K562 (cell line): ENCODE data around the gene ESPL1. TPM values are rescaled to one million over a fixed set of nuclear protein-coding genes. Genes with fewer than 3 reads are reported as not detected.

ENCODE experiments used
- MTA2 ChIP-seq: fragments of 450-650 bp; IDR thresholded peaks from 2 replicates; pipeline ENCODE4 v1.6.1; 2016; ENCODE audit warnings: low read depth
- MYBL2 ChIP-seq, 2 experiments: fragments of 450-650 bp in 1 of 2; sonication (generic) in 1 of 2; formaldehyde crosslinking in 1 of 2; IDR thresholded peaks; 2 replicates each; pipeline versions ENCODE4 v1.6.1 to v1.8.1; 2017 to 2022; ENCODE audit warnings: borderline replicate concordance in 1 of 2, inconsistent platforms in 1 of 2, low read depth in 1 of 2, mild to moderate bottlenecking in 1 of 2, missing genetic modification reagents in 1 of 2, moderate library complexity in 1 of 2
- PCBP2 ChIP-seq: fragments of 200-400 bp; formaldehyde crosslinking; IDR thresholded peaks from 2 replicates; pipeline ENCODE4 v1.6.1; 2018; ENCODE audit warnings: low read length, low read depth, mild to moderate bottlenecking, moderate library complexity; ENCODE audit not compliant: poor library complexity, severe bottlenecking
- RB1 ChIP-seq: fragments of 450-650 bp; IDR thresholded peaks from 2 replicates; pipeline ENCODE4 v1.6.1; 2017; ENCODE audit warnings: low read depth, mild to moderate bottlenecking
- RBM22 ChIP-seq: fragments of 200-400 bp; formaldehyde crosslinking; IDR thresholded peaks from 2 replicates; pipeline ENCODE4 v1.6.1; 2018; ENCODE audit warnings: low read length, low read depth; ENCODE audit not compliant: poor library complexity, severe bottlenecking
- ZBTB17 ChIP-seq: fragments of 450-650 bp; formaldehyde crosslinking; IDR thresholded peaks from 2 replicates; pipeline ENCODE4 v1.4.0; 2020; ENCODE audit warnings: mild to moderate bottlenecking
- ZNF785 ChIP-seq: fragments of 250-450 bp; sonication (Bioruptor Pico); IDR thresholded peaks from 2 replicates; pipeline ENCODE4 v1.4.0; 2020; ENCODE audit warnings: mild to moderate bottlenecking
- polyA plus RNA-seq, 8 experiments: library from polyadenylated mRNA; depleted of rRNA in 4 of 8; stranded (reverse) in 5 of 8; unstranded in 3 of 8; fragments of >200 nt; fragmentation: Nextera tagmentation in 2 of 8; fragmentation: Illumina TruSeq in 1 of 8; extraction: Ambion mirVana in 2 of 8; extraction: Trizol in 1 of 8; gene quantifications; 2 replicates each; pipeline versions ENCODE4 v1.2.1 to v1.2.3, GENCODE V29; 2011 to 2014; ENCODE audit warnings: inconsistent platforms in 1 of 8, missing spikeins in 1 of 8
- total RNA-seq, 7 experiments: library from RNA; depleted of rRNA in 6 of 7; stranded (reverse); fragments of >200 nt in 6 of 7; fragmentation: Illumina TruSeq in 2 of 7; extraction: Trizol in 2 of 7; gene quantifications; 2 replicates each; pipeline versions ENCODE4 v1.2.1 to v1.2.3, GENCODE V29; 2011 to 2021; ENCODE audit warnings: low replicate concordance in 1 of 7
- TF ChIP-seq, protein P1 (sequence below): fragments of 250-450 bp; sonication (Bioruptor Pico); IDR thresholded peaks from 2 replicates; pipeline ENCODE4 v1.5.0; 2020; ENCODE audit warnings: mild to moderate bottlenecking, borderline replicate concordance
- TF ChIP-seq, protein P2 (sequence below): fragments of 200-600 bp; sonication (generic); IDR thresholded peaks from one replicate; pipeline ENCODE4 v1.6.1; 2012; ENCODE audit warnings: mild to moderate bottlenecking, low read depth, low read length, inconsistent platforms
- TF ChIP-seq, protein P3 (sequence below): fragments of 150-350 bp; conservative IDR thresholded peaks from 2 replicates; pipeline ENCODE4 v1.6.1; 2014; ENCODE audit warnings: low read length

ESPL1 gene
- total and polyA plus RNA-seq, 9 of the 15 experiments (the other 6 are each of a cell fraction or from before 2014, with no cell fraction given) = 1.2 to 55.0 (median 18.7) TPM

DNA sequence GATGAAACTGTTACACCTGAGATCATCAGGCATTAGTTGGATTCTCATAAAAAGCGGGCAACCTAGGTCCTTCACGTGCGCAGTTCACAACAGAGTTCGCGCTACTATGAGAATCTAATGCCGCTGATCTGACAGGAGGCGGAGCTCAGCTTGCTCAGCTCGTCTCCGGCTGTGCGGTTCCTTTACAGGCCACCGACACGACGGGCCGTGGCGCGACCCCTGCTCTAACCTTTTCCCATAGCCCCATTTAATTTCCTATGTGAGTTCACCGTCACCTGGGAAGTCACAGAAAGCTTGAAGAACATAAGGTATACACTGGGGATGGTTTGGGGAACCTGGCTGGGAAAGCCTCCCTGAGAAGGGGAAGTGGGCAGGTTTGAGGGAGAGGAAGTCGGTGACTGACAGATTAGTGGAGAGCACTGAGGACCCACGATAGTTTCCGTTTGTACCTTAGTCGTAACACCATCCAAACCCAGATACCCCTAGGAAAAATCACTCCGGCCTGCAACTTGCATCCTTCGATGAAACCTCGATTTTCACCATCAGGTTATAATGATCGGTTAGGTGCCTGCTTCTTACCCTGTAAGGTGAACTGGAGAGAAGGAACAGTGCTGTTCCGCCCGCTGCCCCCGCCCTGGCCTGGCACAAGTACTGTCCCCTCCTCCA lies 56.1 kb downstream of the ESPL1 start (continued):
- no peak for TF ChIP-seq MYBL2 (IDR thresholded peaks at IDR 0.05; ENCODE audit: low read depth)
- no peak for TF ChIP-seq MYBL2 (CRISPR knock-in tag; IDR thresholded peaks at IDR 0.05; ENCODE audit: borderline replicate concordance)
- no peak for TF ChIP-seq ZNF785
- TF ChIP-seq RB1 = peak; percentile 14; the same call in 1 of the 2 replicates
- TF ChIP-seq PCBP2 = no peak
- no peak for TF ChIP-seq ZBTB17 (CRISPR knock-in tag)
- TF ChIP-seq RBM22 = no peak
- no peak for TF ChIP-seq MTA2
- TF ChIP-seq, protein P1, sequence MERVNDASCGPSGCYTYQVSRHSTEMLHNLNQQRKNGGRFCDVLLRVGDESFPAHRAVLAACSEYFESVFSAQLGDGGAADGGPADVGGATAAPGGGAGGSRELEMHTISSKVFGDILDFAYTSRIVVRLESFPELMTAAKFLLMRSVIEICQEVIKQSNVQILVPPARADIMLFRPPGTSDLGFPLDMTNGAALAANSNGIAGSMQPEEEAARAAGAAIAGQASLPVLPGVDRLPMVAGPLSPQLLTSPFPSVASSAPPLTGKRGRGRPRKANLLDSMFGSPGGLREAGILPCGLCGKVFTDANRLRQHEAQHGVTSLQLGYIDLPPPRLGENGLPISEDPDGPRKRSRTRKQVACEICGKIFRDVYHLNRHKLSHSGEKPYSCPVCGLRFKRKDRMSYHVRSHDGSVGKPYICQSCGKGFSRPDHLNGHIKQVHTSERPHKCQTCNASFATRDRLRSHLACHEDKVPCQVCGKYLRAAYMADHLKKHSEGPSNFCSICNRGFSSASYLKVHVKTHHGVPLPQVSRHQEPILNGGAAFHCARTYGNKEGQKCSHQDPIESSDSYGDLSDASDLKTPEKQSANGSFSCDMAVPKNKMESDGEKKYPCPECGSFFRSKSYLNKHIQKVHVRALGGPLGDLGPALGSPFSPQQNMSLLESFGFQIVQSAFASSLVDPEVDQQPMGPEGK (CRISPR knock-in tag) = no peak
- TF ChIP-seq, protein P2, sequence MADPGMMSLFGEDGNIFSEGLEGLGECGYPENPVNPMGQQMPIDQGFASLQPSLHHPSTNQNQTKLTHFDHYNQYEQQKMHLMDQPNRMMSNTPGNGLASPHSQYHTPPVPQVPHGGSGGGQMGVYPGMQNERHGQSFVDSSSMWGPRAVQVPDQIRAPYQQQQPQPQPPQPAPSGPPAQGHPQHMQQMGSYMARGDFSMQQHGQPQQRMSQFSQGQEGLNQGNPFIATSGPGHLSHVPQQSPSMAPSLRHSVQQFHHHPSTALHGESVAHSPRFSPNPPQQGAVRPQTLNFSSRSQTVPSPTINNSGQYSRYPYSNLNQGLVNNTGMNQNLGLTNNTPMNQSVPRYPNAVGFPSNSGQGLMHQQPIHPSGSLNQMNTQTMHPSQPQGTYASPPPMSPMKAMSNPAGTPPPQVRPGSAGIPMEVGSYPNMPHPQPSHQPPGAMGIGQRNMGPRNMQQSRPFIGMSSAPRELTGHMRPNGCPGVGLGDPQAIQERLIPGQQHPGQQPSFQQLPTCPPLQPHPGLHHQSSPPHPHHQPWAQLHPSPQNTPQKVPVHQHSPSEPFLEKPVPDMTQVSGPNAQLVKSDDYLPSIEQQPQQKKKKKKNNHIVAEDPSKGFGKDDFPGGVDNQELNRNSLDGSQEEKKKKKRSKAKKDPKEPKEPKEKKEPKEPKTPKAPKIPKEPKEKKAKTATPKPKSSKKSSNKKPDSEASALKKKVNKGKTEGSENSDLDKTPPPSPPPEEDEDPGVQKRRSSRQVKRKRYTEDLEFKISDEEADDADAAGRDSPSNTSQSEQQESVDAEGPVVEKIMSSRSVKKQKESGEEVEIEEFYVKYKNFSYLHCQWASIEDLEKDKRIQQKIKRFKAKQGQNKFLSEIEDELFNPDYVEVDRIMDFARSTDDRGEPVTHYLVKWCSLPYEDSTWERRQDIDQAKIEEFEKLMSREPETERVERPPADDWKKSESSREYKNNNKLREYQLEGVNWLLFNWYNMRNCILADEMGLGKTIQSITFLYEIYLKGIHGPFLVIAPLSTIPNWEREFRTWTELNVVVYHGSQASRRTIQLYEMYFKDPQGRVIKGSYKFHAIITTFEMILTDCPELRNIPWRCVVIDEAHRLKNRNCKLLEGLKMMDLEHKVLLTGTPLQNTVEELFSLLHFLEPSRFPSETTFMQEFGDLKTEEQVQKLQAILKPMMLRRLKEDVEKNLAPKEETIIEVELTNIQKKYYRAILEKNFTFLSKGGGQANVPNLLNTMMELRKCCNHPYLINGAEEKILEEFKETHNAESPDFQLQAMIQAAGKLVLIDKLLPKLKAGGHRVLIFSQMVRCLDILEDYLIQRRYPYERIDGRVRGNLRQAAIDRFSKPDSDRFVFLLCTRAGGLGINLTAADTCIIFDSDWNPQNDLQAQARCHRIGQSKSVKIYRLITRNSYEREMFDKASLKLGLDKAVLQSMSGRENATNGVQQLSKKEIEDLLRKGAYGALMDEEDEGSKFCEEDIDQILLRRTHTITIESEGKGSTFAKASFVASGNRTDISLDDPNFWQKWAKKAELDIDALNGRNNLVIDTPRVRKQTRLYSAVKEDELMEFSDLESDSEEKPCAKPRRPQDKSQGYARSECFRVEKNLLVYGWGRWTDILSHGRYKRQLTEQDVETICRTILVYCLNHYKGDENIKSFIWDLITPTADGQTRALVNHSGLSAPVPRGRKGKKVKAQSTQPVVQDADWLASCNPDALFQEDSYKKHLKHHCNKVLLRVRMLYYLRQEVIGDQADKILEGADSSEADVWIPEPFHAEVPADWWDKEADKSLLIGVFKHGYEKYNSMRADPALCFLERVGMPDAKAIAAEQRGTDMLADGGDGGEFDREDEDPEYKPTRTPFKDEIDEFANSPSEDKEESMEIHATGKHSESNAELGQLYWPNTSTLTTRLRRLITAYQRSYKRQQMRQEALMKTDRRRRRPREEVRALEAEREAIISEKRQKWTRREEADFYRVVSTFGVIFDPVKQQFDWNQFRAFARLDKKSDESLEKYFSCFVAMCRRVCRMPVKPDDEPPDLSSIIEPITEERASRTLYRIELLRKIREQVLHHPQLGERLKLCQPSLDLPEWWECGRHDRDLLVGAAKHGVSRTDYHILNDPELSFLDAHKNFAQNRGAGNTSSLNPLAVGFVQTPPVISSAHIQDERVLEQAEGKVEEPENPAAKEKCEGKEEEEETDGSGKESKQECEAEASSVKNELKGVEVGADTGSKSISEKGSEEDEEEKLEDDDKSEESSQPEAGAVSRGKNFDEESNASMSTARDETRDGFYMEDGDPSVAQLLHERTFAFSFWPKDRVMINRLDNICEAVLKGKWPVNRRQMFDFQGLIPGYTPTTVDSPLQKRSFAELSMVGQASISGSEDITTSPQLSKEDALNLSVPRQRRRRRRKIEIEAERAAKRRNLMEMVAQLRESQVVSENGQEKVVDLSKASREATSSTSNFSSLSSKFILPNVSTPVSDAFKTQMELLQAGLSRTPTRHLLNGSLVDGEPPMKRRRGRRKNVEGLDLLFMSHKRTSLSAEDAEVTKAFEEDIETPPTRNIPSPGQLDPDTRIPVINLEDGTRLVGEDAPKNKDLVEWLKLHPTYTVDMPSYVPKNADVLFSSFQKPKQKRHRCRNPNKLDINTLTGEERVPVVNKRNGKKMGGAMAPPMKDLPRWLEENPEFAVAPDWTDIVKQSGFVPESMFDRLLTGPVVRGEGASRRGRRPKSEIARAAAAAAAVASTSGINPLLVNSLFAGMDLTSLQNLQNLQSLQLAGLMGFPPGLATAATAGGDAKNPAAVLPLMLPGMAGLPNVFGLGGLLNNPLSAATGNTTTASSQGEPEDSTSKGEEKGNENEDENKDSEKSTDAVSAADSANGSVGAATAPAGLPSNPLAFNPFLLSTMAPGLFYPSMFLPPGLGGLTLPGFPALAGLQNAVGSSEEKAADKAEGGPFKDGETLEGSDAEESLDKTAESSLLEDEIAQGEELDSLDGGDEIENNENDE = no peak
- TF ChIP-seq, protein P3, sequence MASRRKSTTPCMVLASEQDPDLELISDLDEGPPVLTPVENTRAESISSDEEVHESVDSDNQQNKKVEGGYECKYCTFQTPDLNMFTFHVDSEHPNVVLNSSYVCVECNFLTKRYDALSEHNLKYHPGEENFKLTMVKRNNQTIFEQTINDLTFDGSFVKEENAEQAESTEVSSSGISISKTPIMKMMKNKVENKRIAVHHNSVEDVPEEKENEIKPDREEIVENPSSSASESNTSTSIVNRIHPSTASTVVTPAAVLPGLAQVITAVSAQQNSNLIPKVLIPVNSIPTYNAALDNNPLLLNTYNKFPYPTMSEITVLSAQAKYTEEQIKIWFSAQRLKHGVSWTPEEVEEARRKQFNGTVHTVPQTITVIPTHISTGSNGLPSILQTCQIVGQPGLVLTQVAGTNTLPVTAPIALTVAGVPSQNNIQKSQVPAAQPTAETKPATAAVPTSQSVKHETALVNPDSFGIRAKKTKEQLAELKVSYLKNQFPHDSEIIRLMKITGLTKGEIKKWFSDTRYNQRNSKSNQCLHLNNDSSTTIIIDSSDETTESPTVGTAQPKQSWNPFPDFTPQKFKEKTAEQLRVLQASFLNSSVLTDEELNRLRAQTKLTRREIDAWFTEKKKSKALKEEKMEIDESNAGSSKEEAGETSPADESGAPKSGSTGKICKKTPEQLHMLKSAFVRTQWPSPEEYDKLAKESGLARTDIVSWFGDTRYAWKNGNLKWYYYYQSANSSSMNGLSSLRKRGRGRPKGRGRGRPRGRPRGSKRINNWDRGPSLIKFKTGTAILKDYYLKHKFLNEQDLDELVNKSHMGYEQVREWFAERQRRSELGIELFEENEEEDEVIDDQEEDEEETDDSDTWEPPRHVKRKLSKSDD = no peak
